SK-N-SH (cell line): ENCODE results near the gene TTC3. TPM values are rescaled to one million over a fixed set of nuclear protein-coding genes. Genes with fewer than 3 reads are reported as not detected.

Experiments used
- CTCF ChIA-PET: fragments of 300-600, 350-600 bp; formaldehyde crosslinking; extraction: SDS; loops from one replicate; lab custom pipeline; 2021; lab: Yijun Ruan, JAX
- POLR2A ChIA-PET: fragments of 350-600 bp; sonication (Branson Sonifier 250); formaldehyde crosslinking; extraction: SDS; loops from one replicate; lab custom pipeline; 2020; ENCODE audit warnings: antibody characterized with exemption, inconsistent platforms; lab: Yijun Ruan, JAX
- DNase-seq: peaks from one replicate; pipeline ENCODE4 v3.0.0; 2012
- H2AFZ ChIP-seq: fragments of 200-600 bp; sonication (generic); 2 replicates; pipeline ENCODE4 v1.8.1; 2016; ENCODE audit warnings: antibody characterized with exemption, mild to moderate bottlenecking, low read depth
- H3F3A ChIP-seq: fragments of 200-600 bp; sonication (generic); replicated peaks from 2 replicates; pipeline ENCODE3; 2016; ENCODE audit warnings: antibody characterized with exemption, mild to moderate bottlenecking; ENCODE audit not compliant: insufficient read depth
- H3K27ac ChIP-seq, 2 experiments: fragments of 200-500 bp in 1 of 2; fragments of 200-600 bp in 1 of 2; sonication (Bioruptor generic) in 1 of 2; sonication (generic), shearing (Covaris generic) in 1 of 2; 2 replicates each; pipeline versions ENCODE4 v1.5.1 to v1.6.1; 2014 to 2016; ENCODE audit warnings: low read depth in 2 of 2, inconsistent platforms in 1 of 2, low read length in 1 of 2, mild to moderate bottlenecking in 1 of 2, mixed read lengths in 1 of 2
- H3K27me3 ChIP-seq: fragments of 200-600 bp; sonication (generic), shearing (Covaris generic); 2 replicates; pipeline ENCODE4 v1.6.1; 2016; ENCODE audit warnings: mixed run types; ENCODE audit not compliant: insufficient read depth
- H3K36me3 ChIP-seq, 2 experiments: fragments of 200-500 bp in 1 of 2; fragments of 200-600 bp in 1 of 2; sonication (Bioruptor generic) in 1 of 2; sonication (generic) in 1 of 2; replicated peaks in 1 of 2; 2 replicates each; pipeline versions ENCODE3 to v1.5.1; 2014 to 2016; ENCODE audit warnings: low read length in 1 of 2, mild to moderate bottlenecking in 1 of 2; ENCODE audit not compliant: insufficient read depth in 2 of 2, control insufficient read depth in 1 of 2
- H3K4me1 ChIP-seq, 2 experiments: fragments of 200-500 bp in 1 of 2; fragments of 200-600 bp in 1 of 2; sonication (Bioruptor generic) in 1 of 2; sonication (generic), shearing (Covaris generic) in 1 of 2; 2 replicates each; pipeline versions ENCODE4 v1.5.1 to v1.6.1; 2014 to 2016; ENCODE audit warnings: low read depth in 1 of 2, low read length in 1 of 2, mixed run types in 1 of 2; ENCODE audit not compliant: insufficient read depth in 2 of 2, control insufficient read depth in 1 of 2
- H3K4me2 ChIP-seq: fragments of 200-600 bp; sonication (generic), shearing (Covaris generic); 2 replicates; pipeline ENCODE4 v1.6.1; 2017; ENCODE audit warnings: mixed run types
- H3K4me3 ChIP-seq, 2 experiments: fragments of 200-500 bp in 1 of 2; fragments of 200-600 bp in 1 of 2; sonication (Bioruptor generic) in 1 of 2; sonication (generic), shearing (Covaris generic) in 1 of 2; 2 replicates each; pipeline versions ENCODE4 v1.5.1 to v1.8.1; 2014 to 2016; ENCODE audit warnings: low read depth in 2 of 2, inconsistent platforms in 1 of 2, low read length in 1 of 2, mild to moderate bottlenecking in 1 of 2, mixed read lengths in 1 of 2, moderate library complexity in 1 of 2
- H3K79me2 ChIP-seq: fragments of 200-600 bp; sonication (generic); 2 replicates; pipeline ENCODE4 v1.8.1; 2017; ENCODE audit warnings: mild to moderate bottlenecking; ENCODE audit not compliant: insufficient read depth
- H3K9ac ChIP-seq: fragments of 200-600 bp; sonication (generic); 2 replicates; pipeline ENCODE4 v1.6.1; 2017; ENCODE audit warnings: mixed run types
- H3K9me2 ChIP-seq: fragments of 200-600 bp; sonication (generic); 2 replicates; pipeline ENCODE4 v1.6.1; 2017; ENCODE audit warnings: mixed run types
- H3K9me3 ChIP-seq: fragments of 200-600 bp; sonication (generic); 2 replicates; pipeline ENCODE4 v1.6.1; 2017; ENCODE audit warnings: mixed run types, mild to moderate bottlenecking, moderate library complexity
- H4K20me1 ChIP-seq: fragments of 200-600 bp; sonication (generic); 2 replicates; pipeline ENCODE4 v1.6.1; 2017; ENCODE audit warnings: mild to moderate bottlenecking, mixed run types; ENCODE audit not compliant: insufficient read depth
- ELF1 ChIP-seq: IDR thresholded peaks from 2 replicates; pipeline ENCODE4 v1.4.0; 2012
- JUND ChIP-seq: IDR thresholded peaks from 2 replicates; pipeline ENCODE4 v1.4.0; 2012
- NFIC ChIP-seq: IDR thresholded peaks from 2 replicates; pipeline ENCODE4 v1.4.0; 2012; ENCODE audit warnings: borderline replicate concordance
- RAD21 ChIP-seq: IDR thresholded peaks from 2 replicates; pipeline ENCODE4 v1.6.1; 2012; ENCODE audit warnings: mild to moderate bottlenecking, low read length
- RCOR1 ChIP-seq: fragments of 150-350 bp; IDR thresholded peaks from 2 replicates; pipeline ENCODE4 v1.6.1; 2017; ENCODE audit warnings: antibody characterized with exemption, low read length
- RFX5 ChIP-seq: IDR thresholded peaks from 2 replicates; pipeline ENCODE4 v1.6.1; 2012; ENCODE audit warnings: mild to moderate bottlenecking, improper control_type of control experiment, low read length
- SMC3 ChIP-seq: IDR thresholded peaks from 2 replicates; pipeline ENCODE4 v1.6.1; 2012; ENCODE audit warnings: low read depth, low read length, improper control_type of control experiment
- TAF1 ChIP-seq: IDR thresholded peaks from 2 replicates; pipeline ENCODE4 v1.6.1; 2012; ENCODE audit warnings: low read depth, mild to moderate bottlenecking, low read length, moderate library complexity, borderline replicate concordance
- WGBS: methylation state at CpG from one replicate; pipeline ENCODE4 v1.1.6; 2017; ENCODE audit warnings: low lambda C conversion rate; 5-methylcytosine and 5-hydroxymethylcytosine counted together
- polyA plus RNA-seq, 3 experiments: library from polyadenylated mRNA; depleted of rRNA; stranded (reverse); fragments of >200 nt; gene quantifications; 2 replicates each; pipeline ENCODE4 v1.2.3, GENCODE V29; 2012
- TF ChIP-seq, protein P1 (sequence below): IDR thresholded peaks from 2 replicates; pipeline ENCODE4 v1.6.1; 2012; ENCODE audit warnings: mild to moderate bottlenecking, low read depth, low read length, moderate library complexity
- TF ChIP-seq, protein P2 (sequence below): IDR thresholded peaks from 2 replicates; pipeline ENCODE4 v1.4.0; 2012; ENCODE audit warnings: low read depth, borderline replicate concordance
- TF ChIP-seq, protein P3 (sequence below): IDR thresholded peaks from 2 replicates; pipeline ENCODE4 v1.4.0; 2012; ENCODE audit warnings: low read depth
- TF ChIP-seq, protein P4 (sequence below): fragments of 150-350 bp; IDR thresholded peaks from 2 replicates; pipeline ENCODE4 v1.6.1; 2016; ENCODE audit warnings: mild to moderate bottlenecking, low read depth, low read length

Gene TTC3
- polyA plus RNA-seq, 1 of the 3 experiments (the other 2 are of a cell fraction), result 35.7 TPM

DNA sequence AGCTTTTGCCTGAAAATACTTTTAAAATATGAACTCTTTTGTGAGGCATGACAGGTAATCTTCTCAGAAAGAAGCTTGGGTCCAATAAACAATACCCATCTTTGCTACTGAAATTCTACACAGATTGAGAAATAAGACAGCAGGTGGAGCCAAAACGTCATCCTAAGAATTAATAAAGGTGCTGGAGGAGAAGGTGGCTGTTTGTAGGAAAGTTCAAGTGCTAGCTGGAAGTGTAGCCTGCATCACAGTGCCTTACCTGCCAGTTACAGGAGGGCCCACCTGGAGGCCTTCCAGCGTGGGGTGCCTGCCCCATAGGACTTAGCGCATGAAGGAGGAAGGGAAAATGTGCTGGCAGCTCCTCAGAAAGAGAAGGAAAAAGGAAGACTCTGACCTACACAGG lies 93.7 kb downstream of the TTC3 start (continued):
- TF ChIP-seq, protein P1, sequence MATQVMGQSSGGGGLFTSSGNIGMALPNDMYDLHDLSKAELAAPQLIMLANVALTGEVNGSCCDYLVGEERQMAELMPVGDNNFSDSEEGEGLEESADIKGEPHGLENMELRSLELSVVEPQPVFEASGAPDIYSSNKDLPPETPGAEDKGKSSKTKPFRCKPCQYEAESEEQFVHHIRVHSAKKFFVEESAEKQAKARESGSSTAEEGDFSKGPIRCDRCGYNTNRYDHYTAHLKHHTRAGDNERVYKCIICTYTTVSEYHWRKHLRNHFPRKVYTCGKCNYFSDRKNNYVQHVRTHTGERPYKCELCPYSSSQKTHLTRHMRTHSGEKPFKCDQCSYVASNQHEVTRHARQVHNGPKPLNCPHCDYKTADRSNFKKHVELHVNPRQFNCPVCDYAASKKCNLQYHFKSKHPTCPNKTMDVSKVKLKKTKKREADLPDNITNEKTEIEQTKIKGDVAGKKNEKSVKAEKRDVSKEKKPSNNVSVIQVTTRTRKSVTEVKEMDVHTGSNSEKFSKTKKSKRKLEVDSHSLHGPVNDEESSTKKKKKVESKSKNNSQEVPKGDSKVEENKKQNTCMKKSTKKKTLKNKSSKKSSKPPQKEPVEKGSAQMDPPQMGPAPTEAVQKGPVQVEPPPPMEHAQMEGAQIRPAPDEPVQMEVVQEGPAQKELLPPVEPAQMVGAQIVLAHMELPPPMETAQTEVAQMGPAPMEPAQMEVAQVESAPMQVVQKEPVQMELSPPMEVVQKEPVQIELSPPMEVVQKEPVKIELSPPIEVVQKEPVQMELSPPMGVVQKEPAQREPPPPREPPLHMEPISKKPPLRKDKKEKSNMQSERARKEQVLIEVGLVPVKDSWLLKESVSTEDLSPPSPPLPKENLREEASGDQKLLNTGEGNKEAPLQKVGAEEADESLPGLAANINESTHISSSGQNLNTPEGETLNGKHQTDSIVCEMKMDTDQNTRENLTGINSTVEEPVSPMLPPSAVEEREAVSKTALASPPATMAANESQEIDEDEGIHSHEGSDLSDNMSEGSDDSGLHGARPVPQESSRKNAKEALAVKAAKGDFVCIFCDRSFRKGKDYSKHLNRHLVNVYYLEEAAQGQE, result no peak
- TF ChIP-seq, protein P2, sequence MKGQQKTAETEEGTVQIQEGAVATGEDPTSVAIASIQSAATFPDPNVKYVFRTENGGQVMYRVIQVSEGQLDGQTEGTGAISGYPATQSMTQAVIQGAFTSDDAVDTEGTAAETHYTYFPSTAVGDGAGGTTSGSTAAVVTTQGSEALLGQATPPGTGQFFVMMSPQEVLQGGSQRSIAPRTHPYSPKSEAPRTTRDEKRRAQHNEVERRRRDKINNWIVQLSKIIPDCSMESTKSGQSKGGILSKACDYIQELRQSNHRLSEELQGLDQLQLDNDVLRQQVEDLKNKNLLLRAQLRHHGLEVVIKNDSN, result no peak
- no peak for TF ChIP-seq TAF1
- TF ChIP-seq JUND, result no peak
- TF ChIP-seq ELF1, result no peak
- TF ChIP-seq RAD21, result peak; percentile 62

DNA sequence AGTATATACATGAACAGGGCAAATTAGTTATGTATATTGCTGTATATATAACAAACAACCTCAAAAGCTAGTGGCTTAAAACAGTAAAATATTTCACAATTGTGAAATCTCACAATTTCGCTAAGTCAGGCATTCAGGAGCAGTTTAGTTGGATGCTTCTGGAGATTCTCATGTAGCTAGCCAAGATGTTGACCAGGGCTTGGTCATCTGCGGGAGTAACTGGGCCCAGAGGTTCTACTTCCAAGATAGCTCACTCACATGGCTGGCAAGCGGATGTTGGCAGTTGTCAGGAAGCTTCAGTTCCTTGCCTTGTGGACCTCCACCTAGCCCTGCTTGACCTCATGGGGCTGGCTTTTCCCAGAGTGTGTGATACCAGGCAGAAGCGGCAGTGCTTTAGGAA lies 95.6 kb downstream of the TTC3 start:
- Histone ChIP-seq H2AFZ (no peak overlapping the region), H3K9me2 (no peaks in the 10 kb centered on the region), H3K4me2 (no peak overlapping the region), H3K36me3 (peaks cover 66 to 81% of the 10 kb centered on the region in 2 experiments), H3K27me3 (no peaks in the 10 kb centered on the region), H3K4me1 (peaks cover 0 to 9% of the 10 kb centered on the region in 2 experiments; a peak in 2 of 4 replicates), H3K27ac (no peak overlapping the region), H3F3A (peaks cover 5% of the 10 kb centered on the region), H4K20me1 (no peaks in the 10 kb centered on the region), H3K9ac (no peak overlapping the region), H3K4me3 (no peak overlapping the region), H3K79me2 (no peaks in the 10 kb centered on the region), H3K9me3 (no peaks in the 10 kb centered on the region)
- WGBS, result 96% methylated on average over 4 of the region's 4 CpGs
- CTCF ChIA-PET, result no interaction called here
- TF ChIP-seq, protein P3, sequence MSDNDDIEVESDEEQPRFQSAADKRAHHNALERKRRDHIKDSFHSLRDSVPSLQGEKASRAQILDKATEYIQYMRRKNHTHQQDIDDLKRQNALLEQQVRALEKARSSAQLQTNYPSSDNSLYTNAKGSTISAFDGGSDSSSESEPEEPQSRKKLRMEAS, result no peak
- TF ChIP-seq, protein P4, sequence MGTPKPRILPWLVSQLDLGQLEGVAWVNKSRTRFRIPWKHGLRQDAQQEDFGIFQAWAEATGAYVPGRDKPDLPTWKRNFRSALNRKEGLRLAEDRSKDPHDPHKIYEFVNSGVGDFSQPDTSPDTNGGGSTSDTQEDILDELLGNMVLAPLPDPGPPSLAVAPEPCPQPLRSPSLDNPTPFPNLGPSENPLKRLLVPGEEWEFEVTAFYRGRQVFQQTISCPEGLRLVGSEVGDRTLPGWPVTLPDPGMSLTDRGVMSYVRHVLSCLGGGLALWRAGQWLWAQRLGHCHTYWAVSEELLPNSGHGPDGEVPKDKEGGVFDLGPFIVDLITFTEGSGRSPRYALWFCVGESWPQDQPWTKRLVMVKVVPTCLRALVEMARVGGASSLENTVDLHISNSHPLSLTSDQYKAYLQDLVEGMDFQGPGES, result no peak
- TF ChIP-seq NFIC (no peak), RCOR1 (no peak), RFX5 (no peak), SMC3 (no peak)
- DNase-seq, result no peak
- POLR2A ChIA-PET, result no interaction called here
